NCI-H748 treated with DMSO at 0.1 percent for 48 hours (cell line): ENCODE measurements around the gene FCER2.

Experiments
- DNase-seq: peaks from one replicate; lab custom pipeline; 2025; lab: John Stamatoyannopoulos, UW

Gene FCER2

GRCh38 chr19:7676854-7677253 is 25.1 kb downstream of the FCER2 start, which contains the start of gene MCEMP1:
Gene MCEMP1, plus strand, starts transcription at chr19:7677090. Its CDS starts 31 bp downstream, at chr19:7677121.
- no peak for DNase-seq

GRCh38 chr19:7676376-7676775 is 25.6 kb downstream of the FCER2 start:
- no peak for DNase-seq

GRCh38 chr19:7674010-7675005 is 27.6 kb downstream of the FCER2 start:
- peak; percentile 24 for DNase-seq

GRCh38 chr19:7672522-7672921 is 29.4 kb downstream of the FCER2 start:
- no peak for DNase-seq

- DNase-seq: no peak
Observed at GRCh38 chr19:7670790-7671189, 31.1 kb downstream of the FCER2 start.

GRCh38 chr19:7670150-7670783 is 31.7 kb downstream of the FCER2 start:
- no peak for DNase-seq

- DNase-seq: no peak
Observed at GRCh38 chr19:7669641-7670040, 32.3 kb downstream of the FCER2 start.

GRCh38 chr19:7668842-7669241 is 33.1 kb downstream of the FCER2 start, which contains the start of gene RETN:
Gene RETN, plus strand, starts transcription at chr19:7669049. Its CDS starts 278 bp downstream, at chr19:7669327.
- DNase-seq: no peak

GRCh38 chr19:7665076-7665475 is 36.9 kb downstream of the FCER2 start:
- DNase-seq: no peak

- DNase-seq: no peak
Observed at GRCh38 chr19:7663706-7664105, 38.2 kb downstream of the FCER2 start.

GRCh38 chr19:7662657-7663056 is 39.3 kb downstream of the FCER2 start:
- no peak for DNase-seq

- no peak for DNase-seq
Observed at GRCh38 chr19:7661744-7662538, 40.0 kb downstream of the FCER2 start.

GRCh38 chr19:7658219-7658686 is 43.7 kb downstream of the FCER2 start:
- no peak for DNase-seq

- DNase-seq: no peak
Observed at GRCh38 chr19:7657131-7657751, 44.7 kb downstream of the FCER2 start.

GRCh38 chr19:7655581-7655980 is 46.4 kb downstream of the FCER2 start:
- DNase-seq: no peak

GRCh38 chr19:7654401-7654800 is 47.5 kb downstream of the FCER2 start:
- no peak for DNase-seq

- DNase-seq: peak; percentile 46
Observed at GRCh38 chr19:7652061-7652641, 49.8 kb downstream of the FCER2 start.

GRCh38 chr19:7650148-7650547 is 51.8 kb downstream of the FCER2 start:
- no peak for DNase-seq

- DNase-seq: no peak
Observed at GRCh38 chr19:7648265-7649014, 53.5 kb downstream of the FCER2 start.

- no peak for DNase-seq
Observed at GRCh38 chr19:7647156-7647555, 54.8 kb downstream of the FCER2 start.

- DNase-seq: no peak
Observed at GRCh38 chr19:7646426-7646700, 55.6 kb downstream of the FCER2 start.
